Measurements from ENCODE around the gene MRPS27. TPM values are rescaled to one million over a fixed set of nuclear protein-coding genes. Genes with fewer than 3 reads are reported as not detected.

The MRPS27 gene
- polyA plus RNA-seq, 2 donors: 18.0 to 29.2 TPM

GRCh38 chr5:72233835-72234234 lies 86.2 kb downstream of the MRPS27 start:
- no peaks in the 10 kb centered on the region for H3K27me3 ChIP-seq (ENCODE audit: control insufficient read depth in 1 of 2, insufficient read depth in 2 of 2, low read length in 2 of 2)
- H3K36me3 ChIP-seq (ENCODE audit: control insufficient read depth in 2 of 2, insufficient read depth in 2 of 2, low read length in 1 of 2): peaks cover 2% of the 10 kb centered on the region in 2 donors
- no peaks in the 10 kb centered on the region for H3K9me3 ChIP-seq (ENCODE audit: control insufficient read depth in 2 of 2, insufficient read depth in 1 of 2, low read depth in 1 of 2, low read length in 1 of 2)
- peaks cover 0 to 2% of the 10 kb centered on the region in 2 donors for H3K4me1 ChIP-seq (ENCODE audit: control insufficient read depth in 2 of 2, insufficient read depth in 2 of 2, low read length in 1 of 2)
- H3K27ac ChIP-seq (ENCODE audit: low read depth in 2 of 2, low read length in 1 of 2): no peak overlapping the region
- no peak overlapping the region for H3K4me3 ChIP-seq (ENCODE audit: low read depth in 1 of 2, low read length in 2 of 2)
- WGBS, 2 donors: 68 to 73% methylated on average over 1 of the region's 1 CpG

GRCh38 chr5:72232838-72233237 lies 87.2 kb downstream of the MRPS27 start:
- H3K27ac ChIP-seq (ENCODE audit: low read depth in 2 of 2, low read length in 1 of 2): no peak overlapping the region
- peaks cover 2% of the 10 kb centered on the region in 2 donors for H3K36me3 ChIP-seq (ENCODE audit: control insufficient read depth in 2 of 2, insufficient read depth in 2 of 2, low read length in 1 of 2)
- 64 to 81% methylated on average over 2 of the region's 2 CpGs for WGBS, 2 donors
- H3K4me1 ChIP-seq (ENCODE audit: control insufficient read depth in 2 of 2, insufficient read depth in 2 of 2, low read length in 1 of 2): peaks cover 0 to 2% of the 10 kb centered on the region in 2 donors
- no peaks in the 10 kb centered on the region for H3K27me3 ChIP-seq (ENCODE audit: control insufficient read depth in 1 of 2, insufficient read depth in 2 of 2, low read length in 2 of 2)
- H3K9me3 ChIP-seq (ENCODE audit: control insufficient read depth in 2 of 2, insufficient read depth in 1 of 2, low read depth in 1 of 2, low read length in 1 of 2): no peaks in the 10 kb centered on the region
- no peak overlapping the region for H3K4me3 ChIP-seq (ENCODE audit: low read depth in 1 of 2, low read length in 2 of 2)

- Histone ChIP-seq H3K9me3 (ENCODE audit: control insufficient read depth in 2 of 2, insufficient read depth in 1 of 2, low read depth in 1 of 2, low read length in 1 of 2) (no peaks in the 10 kb centered on the region), H3K27ac (ENCODE audit: low read depth in 2 of 2, low read length in 1 of 2) (no peak overlapping the region), H3K36me3 (ENCODE audit: control insufficient read depth in 2 of 2, insufficient read depth in 2 of 2, low read length in 1 of 2) (peaks cover 0 to 2% of the 10 kb centered on the region in 2 donors), H3K4me1 (ENCODE audit: control insufficient read depth in 2 of 2, insufficient read depth in 2 of 2, low read length in 1 of 2) (peaks cover 0 to 2% of the 10 kb centered on the region in 2 donors), H3K27me3 (ENCODE audit: control insufficient read depth in 1 of 2, insufficient read depth in 2 of 2, low read length in 2 of 2) (no peaks in the 10 kb centered on the region), H3K4me3 (ENCODE audit: low read depth in 1 of 2, low read length in 2 of 2) (no peak overlapping the region)
- WGBS, 2 donors: 50 to 61% methylated on average over 6 of the region's 6 CpGs
These were observed 87.9 kb downstream of the MRPS27 start for GRCh38 chr5:72231991-72232703.

- Histone ChIP-seq H3K4me1 (ENCODE audit: control insufficient read depth in 2 of 2, insufficient read depth in 2 of 2, low read length in 1 of 2) (peaks cover 0 to 2% of the 10 kb centered on the region in 2 donors), H3K27ac (ENCODE audit: low read depth in 2 of 2, low read length in 1 of 2) (no peak overlapping the region), H3K4me3 (ENCODE audit: low read depth in 1 of 2, low read length in 2 of 2) (no peak overlapping the region), H3K9me3 (ENCODE audit: control insufficient read depth in 2 of 2, insufficient read depth in 1 of 2, low read depth in 1 of 2, low read length in 1 of 2) (no peaks in the 10 kb centered on the region), H3K36me3 (ENCODE audit: control insufficient read depth in 2 of 2, insufficient read depth in 2 of 2, low read length in 1 of 2) (peaks cover 4 to 11% of the 10 kb centered on the region in 2 donors), H3K27me3 (ENCODE audit: control insufficient read depth in 1 of 2, insufficient read depth in 2 of 2, low read length in 2 of 2) (no peaks in the 10 kb centered on the region)
- WGBS, 2 donors: 69 to 85% methylated on average over 3 of the region's 3 CpGs
These were observed 91.1 kb downstream of the MRPS27 start for GRCh38 chr5:72228960-72229359.

- no peak overlapping the region for H3K4me3 ChIP-seq (ENCODE audit: low read depth in 1 of 2, low read length in 2 of 2)
- WGBS, 2 donors: 88 to 94% methylated on average over 2 of the region's 2 CpGs
- H3K36me3 ChIP-seq (ENCODE audit: control insufficient read depth in 2 of 2, insufficient read depth in 2 of 2, low read length in 1 of 2): peaks cover 10 to 18% of the 10 kb centered on the region in 2 donors
- no peaks in the 10 kb centered on the region for H3K27me3 ChIP-seq (ENCODE audit: control insufficient read depth in 1 of 2, insufficient read depth in 2 of 2, low read length in 2 of 2)
- H3K4me1 ChIP-seq (ENCODE audit: control insufficient read depth in 2 of 2, insufficient read depth in 2 of 2, low read length in 1 of 2): peaks cover 0 to 2% of the 10 kb centered on the region in 2 donors
- H3K27ac ChIP-seq (ENCODE audit: low read depth in 2 of 2, low read length in 1 of 2): no peak overlapping the region
- H3K9me3 ChIP-seq (ENCODE audit: control insufficient read depth in 2 of 2, insufficient read depth in 1 of 2, low read depth in 1 of 2, low read length in 1 of 2): no peaks in the 10 kb centered on the region
These were observed 93.1 kb downstream of the MRPS27 start for GRCh38 chr5:72226950-72227349.

DNA sequence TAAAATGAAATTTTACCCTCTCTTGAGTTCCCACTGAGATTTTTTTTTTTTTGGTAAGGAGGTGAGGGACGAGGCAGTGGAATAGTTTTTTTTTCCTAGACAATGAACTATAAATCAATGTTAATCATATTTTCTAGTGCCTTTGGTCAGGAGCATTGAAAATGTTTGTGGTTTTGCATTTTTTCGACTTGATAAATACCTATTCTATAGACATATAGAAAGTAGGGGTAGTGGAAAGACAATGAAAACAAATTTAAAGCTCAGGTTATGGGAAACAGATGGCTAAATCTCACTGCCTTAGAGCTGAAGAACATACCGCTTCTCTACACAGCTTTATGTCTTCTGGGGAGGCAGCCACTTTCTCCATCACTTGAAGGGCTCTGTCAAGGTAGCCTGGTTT lies 94.3 kb downstream of the MRPS27 start:
- Histone ChIP-seq H3K9me3 (ENCODE audit: control insufficient read depth in 2 of 2, insufficient read depth in 1 of 2, low read depth in 1 of 2, low read length in 1 of 2) (no peaks in the 10 kb centered on the region), H3K27ac (ENCODE audit: low read depth in 2 of 2, low read length in 1 of 2) (no peak overlapping the region), H3K36me3 (ENCODE audit: control insufficient read depth in 2 of 2, insufficient read depth in 2 of 2, low read length in 1 of 2) (peaks cover 19 to 22% of the 10 kb centered on the region in 2 donors), H3K27me3 (ENCODE audit: control insufficient read depth in 1 of 2, insufficient read depth in 2 of 2, low read length in 2 of 2) (no peaks in the 10 kb centered on the region), H3K4me3 (ENCODE audit: low read depth in 1 of 2, low read length in 2 of 2) (no peak overlapping the region), H3K4me1 (ENCODE audit: control insufficient read depth in 2 of 2, insufficient read depth in 2 of 2, low read length in 1 of 2) (no peaks in the 10 kb centered on the region)
- WGBS, 2 donors: 98 to 99% methylated on average over 3 of the region's 3 CpGs

DNA sequence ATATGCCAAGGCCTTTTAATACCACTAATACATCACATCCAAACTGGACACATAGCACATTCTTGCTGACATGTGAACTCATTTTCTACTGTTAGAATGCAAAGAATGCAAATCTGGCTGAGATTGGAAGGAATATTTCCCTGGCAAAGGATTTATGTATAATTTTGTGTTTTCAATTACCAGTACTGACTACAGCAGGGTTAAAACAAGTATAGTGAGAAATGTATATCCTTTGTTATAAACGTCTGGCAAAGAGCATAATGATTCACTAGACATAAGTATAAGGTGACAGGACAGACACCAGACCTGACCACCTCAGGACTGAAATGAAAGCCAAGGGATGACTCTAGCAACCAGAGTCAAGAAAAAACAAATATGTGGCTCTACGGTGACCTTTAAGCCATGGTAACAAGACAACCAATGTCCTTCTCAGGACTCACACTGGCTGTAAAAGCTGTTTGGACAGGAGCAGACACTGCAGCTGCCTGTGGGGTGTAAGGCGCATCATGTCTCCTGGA lies 95.0 kb downstream of the MRPS27 start:
- Histone ChIP-seq H3K27me3 (ENCODE audit: control insufficient read depth in 1 of 2, insufficient read depth in 2 of 2, low read length in 2 of 2) (no peaks in the 10 kb centered on the region), H3K4me1 (ENCODE audit: control insufficient read depth in 2 of 2, insufficient read depth in 2 of 2, low read length in 1 of 2) (no peaks in the 10 kb centered on the region), H3K9me3 (ENCODE audit: control insufficient read depth in 2 of 2, insufficient read depth in 1 of 2, low read depth in 1 of 2, low read length in 1 of 2) (no peaks in the 10 kb centered on the region), H3K36me3 (ENCODE audit: control insufficient read depth in 2 of 2, insufficient read depth in 2 of 2, low read length in 1 of 2) (peaks cover 19 to 28% of the 10 kb centered on the region in 2 donors), H3K4me3 (ENCODE audit: low read depth in 1 of 2, low read length in 2 of 2) (no peak overlapping the region), H3K27ac (ENCODE audit: low read depth in 2 of 2, low read length in 1 of 2) (no peak overlapping the region)
- 74 to 78% methylated on average over 3 of the region's 3 CpGs for WGBS, 2 donors

DNA sequence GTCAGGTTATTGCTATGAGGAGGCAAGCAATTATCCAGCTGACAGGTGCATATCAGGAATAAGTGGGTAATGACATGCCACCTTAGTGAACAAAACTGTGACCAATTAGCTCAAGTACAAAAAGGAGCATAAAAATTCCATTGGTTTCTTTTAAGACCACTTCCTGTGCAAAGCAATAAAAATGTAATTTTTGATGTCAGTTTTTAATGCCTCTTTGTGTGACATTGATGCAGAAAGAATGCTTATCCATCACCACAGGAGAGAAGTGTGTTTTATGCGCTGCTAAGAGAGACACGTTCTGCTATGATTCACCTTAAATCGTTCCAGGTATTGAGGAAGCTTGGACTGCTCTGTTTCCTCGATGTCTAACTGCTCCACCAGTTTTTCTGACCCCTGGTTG lies 96.7 kb downstream of the MRPS27 start:
- no peaks in the 10 kb centered on the region for H3K4me1 ChIP-seq (ENCODE audit: control insufficient read depth in 2 of 2, insufficient read depth in 2 of 2, low read length in 1 of 2)
- H3K36me3 ChIP-seq (ENCODE audit: control insufficient read depth in 2 of 2, insufficient read depth in 2 of 2, low read length in 1 of 2): peaks cover 26 to 36% of the 10 kb centered on the region in 2 donors
- H3K27me3 ChIP-seq (ENCODE audit: control insufficient read depth in 1 of 2, insufficient read depth in 2 of 2, low read length in 2 of 2): no peaks in the 10 kb centered on the region
- no peak overlapping the region for H3K27ac ChIP-seq (ENCODE audit: low read depth in 2 of 2, low read length in 1 of 2)
- no peak overlapping the region for H3K4me3 ChIP-seq (ENCODE audit: low read depth in 1 of 2, low read length in 2 of 2)
- 92 to 94% methylated on average over 4 of the region's 4 CpGs for WGBS, 2 donors
- H3K9me3 ChIP-seq (ENCODE audit: control insufficient read depth in 2 of 2, insufficient read depth in 1 of 2, low read depth in 1 of 2, low read length in 1 of 2): no peaks in the 10 kb centered on the region

- Histone ChIP-seq H3K9me3 (ENCODE audit: control insufficient read depth in 2 of 2, insufficient read depth in 1 of 2, low read depth in 1 of 2, low read length in 1 of 2) (no peaks in the 10 kb centered on the region), H3K27ac (ENCODE audit: low read depth in 2 of 2, low read length in 1 of 2) (no peak overlapping the region), H3K4me1 (ENCODE audit: control insufficient read depth in 2 of 2, insufficient read depth in 2 of 2, low read length in 1 of 2) (no peaks in the 10 kb centered on the region), H3K27me3 (ENCODE audit: control insufficient read depth in 1 of 2, insufficient read depth in 2 of 2, low read length in 2 of 2) (no peaks in the 10 kb centered on the region), H3K4me3 (ENCODE audit: low read depth in 1 of 2, low read length in 2 of 2) (no peak overlapping the region), H3K36me3 (ENCODE audit: control insufficient read depth in 2 of 2, insufficient read depth in 2 of 2, low read length in 1 of 2) (peaks cover 26 to 38% of the 10 kb centered on the region in 2 donors)
- 48 to 79% methylated on average over 1 of the region's 1 CpG for WGBS, 2 donors
These were observed 97.5 kb downstream of the MRPS27 start for GRCh38 chr5:72222521-72222920.

DNA sequence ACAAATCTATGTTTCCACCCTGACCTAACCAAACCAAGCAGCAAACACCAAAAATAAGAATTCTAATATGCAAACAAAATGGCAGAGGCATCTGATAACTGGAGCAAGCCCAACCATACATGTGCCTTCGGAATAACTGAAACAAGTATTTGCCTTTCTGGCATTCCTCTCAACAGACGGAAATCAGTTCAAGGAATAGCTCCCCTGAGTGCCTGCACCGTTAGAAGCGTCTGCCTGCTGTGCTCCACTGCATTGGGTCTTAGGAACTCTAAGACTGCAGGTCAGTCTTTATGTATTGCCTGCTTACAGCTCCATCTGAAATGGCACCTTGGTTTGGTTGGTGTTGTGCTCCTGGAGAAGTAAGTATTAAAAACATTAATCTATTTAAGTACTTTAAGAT lies 98.5 kb downstream of the MRPS27 start:
- Histone ChIP-seq H3K36me3 (ENCODE audit: control insufficient read depth in 2 of 2, insufficient read depth in 2 of 2, low read length in 1 of 2) (peaks cover 30 to 38% of the 10 kb centered on the region in 2 donors), H3K4me3 (ENCODE audit: low read depth in 1 of 2, low read length in 2 of 2) (no peak overlapping the region), H3K27ac (ENCODE audit: low read depth in 2 of 2, low read length in 1 of 2) (no peak overlapping the region), H3K27me3 (ENCODE audit: control insufficient read depth in 1 of 2, insufficient read depth in 2 of 2, low read length in 2 of 2) (no peaks in the 10 kb centered on the region), H3K4me1 (ENCODE audit: control insufficient read depth in 2 of 2, insufficient read depth in 2 of 2, low read length in 1 of 2) (no peaks in the 10 kb centered on the region), H3K9me3 (ENCODE audit: control insufficient read depth in 2 of 2, insufficient read depth in 1 of 2, low read depth in 1 of 2, low read length in 1 of 2) (no peaks in the 10 kb centered on the region)
- WGBS, 2 donors: 87 to 94% methylated on average over 4 of the region's 4 CpGs
